ENCODE data around the gene HIF3A. TPM values are rescaled to one million over a fixed set of nuclear protein-coding genes. Genes with fewer than 3 reads are reported as not detected.
A peak's percentile ranks its signal among the peaks of the same experiment; 100 is the strongest.

HIF3A gene
- total and polyA plus RNA-seq, 2 donors (not counting 1 experiment from before 2014, with no cell fraction given) = 0.12 to 1.5 TPM

GRCh38 chr19:46372901-46373490 lies 76.2 kb downstream of the HIF3A start:
- H3K4me3 ChIP-seq (replicated peaks in 1 of 4; ENCODE audit: control extremely low read depth in 1 of 4, insufficient read depth in 1 of 4, low read depth in 3 of 4, low read length in 4 of 4) = no peak overlapping the region
- H3K27me3 ChIP-seq (ENCODE audit: control insufficient read depth, insufficient read depth, low read length) = no peaks in the 10 kb centered on the region
- TF ChIP-seq CTCF (conservative IDR thresholded peaks at IDR 0.05 in 1 of 2, IDR thresholded peaks at IDR 0.05 in 1 of 2; ENCODE audit: low read depth in 1 of 2, low read length in 2 of 2) = peak; percentile 26 to 39
- TF ChIP-seq EZH2 (IDR thresholded peaks at IDR 0.05; ENCODE audit: low read length, missing control alignments) = no peak
- H3K79me2 ChIP-seq (ENCODE audit: control insufficient read depth, insufficient read depth, low read length) = peaks cover 34% of the 10 kb centered on the region
- peaks cover 17% of the 10 kb centered on the region for H3K4me1 ChIP-seq (ENCODE audit: control insufficient read depth, extremely low read depth, insufficient read depth, low read length)
- H3K9me3 ChIP-seq (ENCODE audit: control insufficient read depth, insufficient read depth, low read depth, low read length) = no peaks in the 10 kb centered on the region
- no peaks in the 10 kb centered on the region for H4K20me1 ChIP-seq (ENCODE audit: control insufficient read depth, extremely low read depth, insufficient read depth, low read length)
- peak in 1 of 2 donors; percentile 63 for DNase-seq (ENCODE audit: low read depth in 2 of 2)
- H3K36me3 ChIP-seq (ENCODE audit: control insufficient read depth, insufficient read depth, low read length) = peaks cover 10% of the 10 kb centered on the region
- H3K9ac ChIP-seq (ENCODE audit: insufficient read depth, low read length) = no peak overlapping the region
- peak overlapping the region; percentile 23 for H3K4me2 ChIP-seq (ENCODE audit: extremely low read depth, insufficient read depth, low read length)
- H3K27ac ChIP-seq (ENCODE audit: insufficient read depth, low read length) = peak overlapping the region; percentile 77
- no peak overlapping the region for H2AFZ ChIP-seq (ENCODE audit: low read length)

- H3K4me1 ChIP-seq (ENCODE audit: control insufficient read depth, extremely low read depth, insufficient read depth, low read length) = peaks cover 17% of the 10 kb centered on the region
- no peaks in the 10 kb centered on the region for H4K20me1 ChIP-seq (ENCODE audit: control insufficient read depth, extremely low read depth, insufficient read depth, low read length)
- H3K4me3 ChIP-seq (replicated peaks in 1 of 4; ENCODE audit: control extremely low read depth in 1 of 4, insufficient read depth in 1 of 4, low read depth in 3 of 4, low read length in 4 of 4) = no peak overlapping the region
- TF ChIP-seq EZH2 (IDR thresholded peaks at IDR 0.05; ENCODE audit: low read length, missing control alignments) (no peak), CTCF (conservative IDR thresholded peaks at IDR 0.05 in 1 of 2, IDR thresholded peaks at IDR 0.05 in 1 of 2; ENCODE audit: low read depth in 1 of 2, low read length in 2 of 2) (no peak)
- H3K36me3 ChIP-seq (ENCODE audit: control insufficient read depth, insufficient read depth, low read length) = peaks cover 10% of the 10 kb centered on the region
- peaks cover 34% of the 10 kb centered on the region for H3K79me2 ChIP-seq (ENCODE audit: control insufficient read depth, insufficient read depth, low read length)
- H3K4me2 ChIP-seq (ENCODE audit: extremely low read depth, insufficient read depth, low read length) = no peak overlapping the region
- peak in 1 of 2 donors; percentile 72 for DNase-seq (ENCODE audit: low read depth in 2 of 2)
- H3K27me3 ChIP-seq (ENCODE audit: control insufficient read depth, insufficient read depth, low read length) = no peaks in the 10 kb centered on the region
- no peak overlapping the region for H3K9ac ChIP-seq (ENCODE audit: insufficient read depth, low read length)
- H2AFZ ChIP-seq (ENCODE audit: low read length) = no peak overlapping the region
- no peaks in the 10 kb centered on the region for H3K9me3 ChIP-seq (ENCODE audit: control insufficient read depth, insufficient read depth, low read depth, low read length)
- peak overlapping the region; percentile 57 for H3K27ac ChIP-seq (ENCODE audit: insufficient read depth, low read length)
Measured at GRCh38 chr19:46373491-46374359, 76.9 kb downstream of the HIF3A start.

Data from fibroblast of lung (primary cell).